Activated gamma-delta T cell treated with anti-CD3 and anti-CD28 coated beads, Interleukin-2, amount 50 U/mL, for 16 hours (primary cell): Measurements from ENCODE around the gene CFAP20DC.
"Not testable (repeated sequence)": the region's sequence is repeated elsewhere in the genome, so short reads cannot be mapped to it uniquely, and the experiment has no call there.

ENCODE experiments used
- DNase-seq: peaks from one replicate; pipeline ENCODE4 v3.0.0-alpha.2; 2020; ENCODE audit warnings: low read depth

CFAP20DC gene

GRCh38 chr3:59017617-59017984 is 32.2 kb downstream of the CFAP20DC start:
- DNase-seq = no peak

- no peak for DNase-seq
Measured at GRCh38 chr3:59016930-59017616, 32.8 kb downstream of the CFAP20DC start.

GRCh38 chr3:59013611-59014010 is 36.2 kb downstream of the CFAP20DC start:
- DNase-seq = no peak

GRCh38 chr3:59006634-59007517 is 42.9 kb downstream of the CFAP20DC start:
- no peak for DNase-seq

GRCh38 chr3:59001675-59002074 is 48.1 kb downstream of the CFAP20DC start:
- no peak for DNase-seq

- no peak for DNase-seq
Measured at GRCh38 chr3:58999774-59000160, 50.1 kb downstream of the CFAP20DC start.

- no peak for DNase-seq
Measured at GRCh38 chr3:58999134-58999773, 50.6 kb downstream of the CFAP20DC start.

- DNase-seq = no peak
Measured at GRCh38 chr3:58998476-58999117, 51.2 kb downstream of the CFAP20DC start.

GRCh38 chr3:58996730-58997129 is 53.1 kb downstream of the CFAP20DC start:
- DNase-seq = no peak

GRCh38 chr3:58994746-58995330 is 55.0 kb downstream of the CFAP20DC start:
- no peak for DNase-seq

- DNase-seq = no peak
Measured at GRCh38 chr3:58993547-58993946, 56.3 kb downstream of the CFAP20DC start.

- no peak for DNase-seq
Measured at GRCh38 chr3:58991623-58992022, 58.2 kb downstream of the CFAP20DC start.

- no peak for DNase-seq
Measured at GRCh38 chr3:58991026-58991425, 58.8 kb downstream of the CFAP20DC start.

- DNase-seq = no peak
Measured at GRCh38 chr3:58989955-58990354, 59.9 kb downstream of the CFAP20DC start.

- no peak for DNase-seq
Measured at GRCh38 chr3:58989163-58989562, 60.7 kb downstream of the CFAP20DC start.

GRCh38 chr3:58988041-58988440 is 61.8 kb downstream of the CFAP20DC start:
- no peak for DNase-seq

- DNase-seq = no peak
Measured at GRCh38 chr3:58986654-58987053, 63.2 kb downstream of the CFAP20DC start.

- no peak for DNase-seq
Measured at GRCh38 chr3:58979840-58980239, 70.0 kb downstream of the CFAP20DC start.

GRCh38 chr3:58973796-58974195 is 76.0 kb downstream of the CFAP20DC start:
- no peak for DNase-seq

GRCh38 chr3:58967866-58968265 is 82.0 kb downstream of the CFAP20DC start:
- DNase-seq = not testable (repeated sequence)

GRCh38 chr3:58965865-58966264 is 84.0 kb downstream of the CFAP20DC start:
- no peak for DNase-seq

GRCh38 chr3:58963928-58964503 is 85.8 kb downstream of the CFAP20DC start:
- DNase-seq = no peak
